Measurements from ENCODE around the gene DDA1. TPM values are rescaled to one million over a fixed set of nuclear protein-coding genes. Genes with fewer than 3 reads are reported as not detected.

Gene DDA1
- total and polyA plus RNA-seq, 9 of the 15 experiments (the other 6 are each of a cell fraction or from before 2014, with no cell fraction given) = 1.4 to 83.8 (median 33.8) TPM

DNA sequence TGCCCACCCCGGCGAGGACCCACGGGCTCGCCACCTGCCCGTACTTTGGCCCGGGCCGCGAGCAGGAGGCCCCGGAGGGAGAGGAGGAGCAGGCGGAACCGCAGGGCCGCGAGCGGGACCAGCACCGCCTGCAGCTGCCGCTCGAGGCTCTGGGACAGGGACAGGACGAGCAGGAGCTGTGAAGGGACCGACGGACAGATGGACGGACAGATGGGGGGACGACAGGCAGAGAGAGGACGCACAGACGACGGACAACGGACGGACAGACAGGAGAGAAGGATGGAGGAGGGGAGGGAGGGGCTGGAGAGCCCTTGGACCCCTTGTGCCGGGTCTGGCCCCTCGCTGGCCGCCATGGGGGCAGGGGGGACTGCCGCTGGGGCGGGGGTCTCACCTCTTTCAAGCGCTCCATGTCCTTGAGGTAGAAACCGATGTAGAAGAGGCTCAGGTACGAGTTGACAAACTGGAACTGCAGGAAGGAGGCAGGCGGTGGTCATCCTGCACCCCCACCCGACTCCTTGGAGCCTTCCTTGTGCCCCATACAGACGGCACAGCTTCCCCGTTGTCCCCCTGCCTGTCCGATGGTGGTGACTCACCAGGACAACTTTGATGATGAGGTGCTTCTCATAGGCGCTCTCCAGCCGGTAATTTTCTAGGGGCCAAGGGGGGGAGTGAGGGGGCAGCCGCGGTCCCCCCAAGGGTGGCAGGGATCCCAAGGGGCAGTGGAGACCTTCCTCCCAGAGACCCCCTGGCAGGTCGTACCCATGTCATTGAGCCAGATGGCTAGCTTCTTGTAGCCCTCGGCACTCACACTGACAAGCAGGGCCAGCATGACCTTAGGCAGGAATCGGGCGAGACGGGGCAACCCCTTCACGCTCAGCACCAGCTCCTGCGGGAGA lies 20.3 kb downstream of the DDA1 start:
- no peak for FAIRE-seq
- Histone ChIP-seq H3K4me2 (ENCODE audit: insufficient read depth, low read length) (no peak overlapping the region), H3K27ac (ENCODE audit: extremely low read depth, low read depth, low read length) (no peak overlapping the region), H2AFZ (ENCODE audit: low read depth, low read length) (no peak overlapping the region), H3K4me3 (no peak overlapping the region), H3K79me2 (ENCODE audit: control insufficient read depth, insufficient read depth, low read length) (peaks cover 5% of the 10 kb centered on the region; the same call in 1 of the 3 replicates), H3K9me1 (ENCODE audit: control insufficient read depth, insufficient read depth, low read length) (peaks cover 4% of the 10 kb centered on the region), H3K9me3 (replicated peaks; ENCODE audit: control insufficient read depth, insufficient read depth, low read depth, low read length) (no peaks in the 10 kb centered on the region; the same call in 1 of the 2 replicates), H3K9ac (ENCODE audit: insufficient read depth in 1 of 2, low read depth in 2 of 2, low read length in 2 of 2) (no peak overlapping the region; a peak in 1 of 4 replicates), H4K20me1 (replicated peaks; ENCODE audit: control insufficient read depth, insufficient read depth, low read length) (no peaks in the 10 kb centered on the region; the same call in 1 of the 2 replicates), H3K27me3 (ENCODE audit: control insufficient read depth in 2 of 2, insufficient read depth in 2 of 2, low read length in 2 of 2) (no peaks in the 10 kb centered on the region), H3K36me3 (ENCODE audit: control insufficient read depth, insufficient read depth, low read length) (peaks cover 9% of the 10 kb centered on the region; the same call in 1 of the 3 replicates), H3K4me1 (replicated peaks in 1 of 2; ENCODE audit: control insufficient read depth in 2 of 2, insufficient read depth in 2 of 2, low read length in 2 of 2) (peaks cover 16 to 65% of the 10 kb centered on the region in 2 experiments; a peak in 4 of 5 replicates)
- ATAC-seq = no peak
- in situ Hi-C loops (cut with MboI) (no loop called here), intact Hi-C loops (cut with micrococcal nuclease) (no loop called here)
- WGBS (ENCODE audit: insufficient coverage, low coverage, missing lambda C conversion rate) = 81% methylated on average over 29 of the region's 51 CpGs
- CTCF ChIA-PET (ENCODE audit: low intra/inter-chr PET ratio) = no interaction called here
- DNase-seq (ENCODE audit: extremely low read depth in 1 of 4, low spot score in 3 of 4) = no peak
- BruUV-seq (replicated peaks) = no TSS peak
- POLR2A ChIA-PET = interaction anchor here (7.9 kb wide), 1 partner anchor 20 kb away, joined by 78 read pairs; the partner anchor contains the start of gene DDA1
- TF ChIP-seq YBX1 (IDR thresholded peaks at IDR 0.05) (no peak), ZNF232 (CRISPR knock-in tag; IDR thresholded peaks at IDR 0.05) (no peak), SRF (CRISPR knock-in tag; IDR thresholded peaks at IDR 0.05) (no peak), GABPA (tag; conservative IDR thresholded peaks at IDR 0.05; ENCODE audit: low read depth) (no peak), SOX6 (IDR thresholded peaks at IDR 0.05) (no peak), PCBP1 (IDR thresholded peaks at IDR 0.05; ENCODE audit: low read depth, low read length, poor library complexity, severe bottlenecking) (peak; percentile 52)
- TF ChIP-seq, protein P1, sequence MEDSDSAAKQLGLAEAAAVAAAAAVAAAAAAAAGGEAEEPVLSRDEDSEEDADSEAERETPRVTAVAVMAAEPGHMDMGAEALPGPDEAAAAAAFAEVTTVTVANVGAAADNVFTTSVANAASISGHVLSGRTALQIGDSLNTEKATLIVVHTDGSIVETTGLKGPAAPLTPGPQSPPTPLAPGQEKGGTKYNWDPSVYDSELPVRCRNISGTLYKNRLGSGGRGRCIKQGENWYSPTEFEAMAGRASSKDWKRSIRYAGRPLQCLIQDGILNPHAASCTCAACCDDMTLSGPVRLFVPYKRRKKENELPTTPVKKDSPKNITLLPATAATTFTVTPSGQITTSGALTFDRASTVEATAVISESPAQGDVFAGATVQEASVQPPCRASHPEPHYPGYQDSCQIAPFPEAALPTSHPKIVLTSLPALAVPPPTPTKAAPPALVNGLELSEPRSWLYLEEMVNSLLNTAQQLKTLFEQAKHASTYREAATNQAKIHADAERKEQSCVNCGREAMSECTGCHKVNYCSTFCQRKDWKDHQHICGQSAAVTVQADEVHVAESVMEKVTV (CRISPR knock-in tag; IDR thresholded peaks at IDR 0.05) = no peak
- TF ChIP-seq, protein P2, sequence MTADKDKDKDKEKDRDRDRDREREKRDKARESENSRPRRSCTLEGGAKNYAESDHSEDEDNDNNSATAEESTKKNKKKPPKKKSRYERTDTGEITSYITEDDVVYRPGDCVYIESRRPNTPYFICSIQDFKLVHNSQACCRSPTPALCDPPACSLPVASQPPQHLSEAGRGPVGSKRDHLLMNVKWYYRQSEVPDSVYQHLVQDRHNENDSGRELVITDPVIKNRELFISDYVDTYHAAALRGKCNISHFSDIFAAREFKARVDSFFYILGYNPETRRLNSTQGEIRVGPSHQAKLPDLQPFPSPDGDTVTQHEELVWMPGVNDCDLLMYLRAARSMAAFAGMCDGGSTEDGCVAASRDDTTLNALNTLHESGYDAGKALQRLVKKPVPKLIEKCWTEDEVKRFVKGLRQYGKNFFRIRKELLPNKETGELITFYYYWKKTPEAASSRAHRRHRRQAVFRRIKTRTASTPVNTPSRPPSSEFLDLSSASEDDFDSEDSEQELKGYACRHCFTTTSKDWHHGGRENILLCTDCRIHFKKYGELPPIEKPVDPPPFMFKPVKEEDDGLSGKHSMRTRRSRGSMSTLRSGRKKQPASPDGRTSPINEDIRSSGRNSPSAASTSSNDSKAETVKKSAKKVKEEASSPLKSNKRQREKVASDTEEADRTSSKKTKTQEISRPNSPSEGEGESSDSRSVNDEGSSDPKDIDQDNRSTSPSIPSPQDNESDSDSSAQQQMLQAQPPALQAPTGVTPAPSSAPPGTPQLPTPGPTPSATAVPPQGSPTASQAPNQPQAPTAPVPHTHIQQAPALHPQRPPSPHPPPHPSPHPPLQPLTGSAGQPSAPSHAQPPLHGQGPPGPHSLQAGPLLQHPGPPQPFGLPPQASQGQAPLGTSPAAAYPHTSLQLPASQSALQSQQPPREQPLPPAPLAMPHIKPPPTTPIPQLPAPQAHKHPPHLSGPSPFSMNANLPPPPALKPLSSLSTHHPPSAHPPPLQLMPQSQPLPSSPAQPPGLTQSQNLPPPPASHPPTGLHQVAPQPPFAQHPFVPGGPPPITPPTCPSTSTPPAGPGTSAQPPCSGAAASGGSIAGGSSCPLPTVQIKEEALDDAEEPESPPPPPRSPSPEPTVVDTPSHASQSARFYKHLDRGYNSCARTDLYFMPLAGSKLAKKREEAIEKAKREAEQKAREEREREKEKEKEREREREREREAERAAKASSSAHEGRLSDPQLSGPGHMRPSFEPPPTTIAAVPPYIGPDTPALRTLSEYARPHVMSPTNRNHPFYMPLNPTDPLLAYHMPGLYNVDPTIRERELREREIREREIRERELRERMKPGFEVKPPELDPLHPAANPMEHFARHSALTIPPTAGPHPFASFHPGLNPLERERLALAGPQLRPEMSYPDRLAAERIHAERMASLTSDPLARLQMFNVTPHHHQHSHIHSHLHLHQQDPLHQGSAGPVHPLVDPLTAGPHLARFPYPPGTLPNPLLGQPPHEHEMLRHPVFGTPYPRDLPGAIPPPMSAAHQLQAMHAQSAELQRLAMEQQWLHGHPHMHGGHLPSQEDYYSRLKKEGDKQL (CRISPR knock-in tag; IDR thresholded peaks at IDR 0.05; ENCODE audit: borderline replicate concordance) = no peak
- TF ChIP-seq, protein P3, sequence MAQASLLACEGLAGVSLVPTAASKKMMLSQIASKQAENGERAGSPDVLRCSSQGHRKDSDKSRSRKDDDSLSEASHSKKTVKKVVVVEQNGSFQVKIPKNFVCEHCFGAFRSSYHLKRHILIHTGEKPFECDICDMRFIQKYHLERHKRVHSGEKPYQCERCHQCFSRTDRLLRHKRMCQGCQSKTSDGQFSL (CRISPR knock-in tag; IDR thresholded peaks at IDR 0.05) = 0 out of 2 replicates have a peak, but pooled peaks have one; percentile 25
- TF ChIP-seq, protein P3 (tag; IDR thresholded peaks at IDR 0.05) = no peak

Data from K562 (cell line).